B cell (primary cell): ENCODE data around the gene FBN1. TPM values are rescaled to one million over a fixed set of nuclear protein-coding genes. Genes with fewer than 3 reads are reported as not detected.

Source experiments
- ATAC-seq: fragments of 200-7000 bp; cut with Tn5 transposase; one replicate; pipeline ENCODE4 v1.10.0; 2021; ENCODE audit warnings: low read depth, mild to moderate bottlenecking, moderate number of reproducible peaks, moderate library complexity
- CTCF ChIA-PET: fragments of 350-600 bp; sonication (Branson Sonifier 250); formaldehyde crosslinking; loops from one replicate; lab custom pipeline; 2021; ENCODE audit warnings: antibody characterized with exemption, inconsistent platforms; lab: Charles Lee
- POLR2A ChIA-PET: fragments of 350-600 bp; sonication (Branson Sonifier 250); formaldehyde crosslinking; loops from one replicate; lab custom pipeline; 2021; ENCODE audit warnings: antibody characterized with exemption; lab: Charles Lee
- DNase-seq: peaks from one replicate; pipeline ENCODE4 v3.0.0; 2013
- H2AFZ ChIP-seq: 2 replicates; pipeline ENCODE4 v1.6.1; 2012; ENCODE audit warnings: mild to moderate bottlenecking, low read depth, low read length; ENCODE audit not compliant: insufficient read depth, poor library complexity, severe bottlenecking
- H3K27ac ChIP-seq, 2 donors: 1 replicate in 1 of 2; 2 replicates in 1 of 2; pipeline ENCODE4 v1.5.1; 2012 to 2013; ENCODE audit warnings: low read length in 2 of 2, mild to moderate bottlenecking in 2 of 2, moderate library complexity in 1 of 2
- H3K27me3 ChIP-seq, 4 experiments: fragments of 200-600 bp in 1 of 4; sonication (generic) in 1 of 4; replicated peaks in 1 of 4; 1 replicate in 2 of 4; 2 replicates in 2 of 4; pipeline versions ENCODE4 v1.6.1 to v1.7.0; 2013 to 2016; ENCODE audit warnings: low read length in 3 of 4, mild to moderate bottlenecking in 2 of 4, mixed read lengths in 1 of 4, moderate library complexity in 1 of 4; ENCODE audit not compliant: insufficient read depth in 4 of 4, control insufficient read depth in 3 of 4; ENCODE audit errors: control extremely low read depth in 1 of 4
- H3K36me3 ChIP-seq, 2 experiments: replicated peaks in 1 of 2; 1 replicate in 1 of 2; 2 replicates in 1 of 2; pipeline versions ENCODE4 v1.6.1 to v1.7.1; 2013; ENCODE audit warnings: low read length in 1 of 2; ENCODE audit not compliant: insufficient read depth in 2 of 2, control insufficient read depth in 1 of 2; ENCODE audit errors: control extremely low read depth in 1 of 2, extremely low read depth in 1 of 2
- H3K4me1 ChIP-seq, 2 donors: fragments of 200-600 bp in 1 of 2; sonication (generic) in 1 of 2; 1 replicate in 1 of 2; 2 replicates in 1 of 2; pipeline versions ENCODE4 v1.5.1 to v1.6.1; 2013 to 2017; ENCODE audit warnings: low read length in 2 of 2; ENCODE audit not compliant: control insufficient read depth in 2 of 2, insufficient read depth in 2 of 2
- H3K4me2 ChIP-seq: replicated peaks from 2 replicates; pipeline ENCODE3; 2012; ENCODE audit warnings: mild to moderate bottlenecking, low read depth, low read length; ENCODE audit not compliant: poor library complexity, severe bottlenecking
- H3K4me3 ChIP-seq, 5 experiments: fragments of 200-600 bp in 1 of 5; sonication (generic) in 1 of 5; 1 replicate in 3 of 5; 2 replicates in 2 of 5; pipeline versions ENCODE4 v1.5.1 to v1.7.0; 2011 to 2016; ENCODE audit warnings: low read length in 4 of 5, mild to moderate bottlenecking in 4 of 5, low read depth in 2 of 5, control low read depth in 1 of 5, moderate library complexity in 1 of 5; ENCODE audit not compliant: insufficient read depth in 1 of 5; ENCODE audit errors: control extremely low read depth in 1 of 5, extremely low read depth in 1 of 5
- H3K79me2 ChIP-seq: fragments of 200-600 bp; sonication (generic); one replicate; pipeline ENCODE4 v1.6.0; 2016; ENCODE audit warnings: low read length; ENCODE audit not compliant: control insufficient read depth, insufficient read depth
- H3K9ac ChIP-seq: fragments of 200-600 bp; sonication (generic); 2 replicates; pipeline ENCODE4 v1.6.1; 2017; ENCODE audit warnings: mild to moderate bottlenecking, low read length, moderate library complexity
- H3K9me3 ChIP-seq, 3 donors: one replicate each; pipeline versions ENCODE4 v1.6.1 to v1.7.1; 2013; ENCODE audit warnings: low read length in 2 of 3; ENCODE audit not compliant: control insufficient read depth in 2 of 3, insufficient read depth in 1 of 3; ENCODE audit errors: control extremely low read depth in 1 of 3
- H4K20me1 ChIP-seq: 2 replicates; pipeline ENCODE4 v1.6.0; 2012; ENCODE audit warnings: mild to moderate bottlenecking, low read length; ENCODE audit not compliant: insufficient read depth, control insufficient read depth, poor library complexity, severe bottlenecking
- H3K27ac Mint-ChIP-seq: one replicate; pipeline ENCODE4 v1.8.0; 2021; ENCODE audit warnings: mixed read lengths
- H3K27me3 Mint-ChIP-seq: one replicate; pipeline ENCODE4 v1.8.0; 2021; ENCODE audit warnings: mixed read lengths
- H3K4me1 Mint-ChIP-seq: one replicate; pipeline ENCODE4 v1.8.0; 2021; ENCODE audit warnings: mixed read lengths
- H3K4me3 Mint-ChIP-seq: one replicate; pipeline ENCODE4 v1.8.0; 2021; ENCODE audit warnings: mixed read lengths
- H3K9me3 Mint-ChIP-seq: one replicate; pipeline ENCODE4 v1.8.0; 2022; ENCODE audit warnings: mixed read lengths; ENCODE audit not compliant: insufficient read depth
- EZH2 ChIP-seq: IDR thresholded peaks from 2 replicates; pipeline ENCODE4 v1.6.1; 2012; ENCODE audit warnings: borderline replicate concordance, low read depth, mild to moderate bottlenecking, moderate library complexity, low read length; ENCODE audit not compliant: insufficient read depth, poor library complexity, severe bottlenecking
- WGBS: methylation state at CpG from one replicate; pipeline ENCODE4 v1.1.5; 2013; ENCODE audit warnings: missing lambda C conversion rate; ENCODE audit not compliant: insufficient coverage; 5-methylcytosine and 5-hydroxymethylcytosine counted together
- intact Hi-C: fragments of 100-400 bp; cut with micrococcal nuclease; formaldehyde crosslinking; loops from one replicate; pipeline ENCODE4 v1.10.0; 2022
- polyA plus RNA-seq: library from polyadenylated mRNA; depleted of rRNA; stranded (reverse); fragments of >200 nt; gene quantifications from 2 replicates; pipeline ENCODE4 v1.2.3, GENCODE V29; 2012
- total RNA-seq, 2 donors: library from RNA; stranded (reverse); fragments of 120-200 nt in 1 of 2; gene quantifications; 1 replicate in 1 of 2; 2 replicates in 1 of 2; pipeline versions ENCODE4 v1.2.3 to v1.2.4, GENCODE V29; 2013 to 2022
- TF ChIP-seq, protein P1 (sequence below): fragments of 200-600 bp; IDR thresholded peaks from one replicate; pipeline ENCODE4 v1.8.0; 2022; ENCODE audit warnings: antibody characterized with exemption, mild to moderate bottlenecking

FBN1 gene
- total and polyA plus RNA-seq, 2 donors (not counting 1 experiment from before 2014, with no cell fraction given) = 0.15 to 0.25 TPM

GRCh38 chr15:48602358-48603122 lies 43.0 kb downstream of the FBN1 start:
- Histone ChIP-seq H3K36me3 (no peaks in the 10 kb centered on the region), H3K9me3 (no peaks in the 10 kb centered on the region), H3K27me3 (no peaks in the 10 kb centered on the region), H3K4me1 (no peaks in the 10 kb centered on the region), H4K20me1 (no peaks in the 10 kb centered on the region), H3K79me2 (no peaks in the 10 kb centered on the region), H3K4me3 (no peak overlapping the region), H2AFZ (no peak overlapping the region), H3K9ac (no peak overlapping the region), H3K4me2 (no peak overlapping the region), H3K27ac (no peak overlapping the region)
- intact Hi-C loops = no loop called here
- H3K4me3 Mint-ChIP-seq = no peak overlapping the region
- no CpG with 5 or more reads among the region's 4 CpGs for WGBS
- H3K27me3 Mint-ChIP-seq = no peaks in the 10 kb centered on the region
- POLR2A ChIA-PET = no interaction called here
- DNase-seq (no peak), ATAC-seq (no peak)
- H3K9me3 Mint-ChIP-seq = no peaks in the 10 kb centered on the region
- CTCF ChIA-PET = no interaction called here
- H3K27ac Mint-ChIP-seq = no peak overlapping the region
- no peaks in the 10 kb centered on the region for H3K4me1 Mint-ChIP-seq
- TF ChIP-seq EZH2 = no peak
- TF ChIP-seq, protein P1, sequence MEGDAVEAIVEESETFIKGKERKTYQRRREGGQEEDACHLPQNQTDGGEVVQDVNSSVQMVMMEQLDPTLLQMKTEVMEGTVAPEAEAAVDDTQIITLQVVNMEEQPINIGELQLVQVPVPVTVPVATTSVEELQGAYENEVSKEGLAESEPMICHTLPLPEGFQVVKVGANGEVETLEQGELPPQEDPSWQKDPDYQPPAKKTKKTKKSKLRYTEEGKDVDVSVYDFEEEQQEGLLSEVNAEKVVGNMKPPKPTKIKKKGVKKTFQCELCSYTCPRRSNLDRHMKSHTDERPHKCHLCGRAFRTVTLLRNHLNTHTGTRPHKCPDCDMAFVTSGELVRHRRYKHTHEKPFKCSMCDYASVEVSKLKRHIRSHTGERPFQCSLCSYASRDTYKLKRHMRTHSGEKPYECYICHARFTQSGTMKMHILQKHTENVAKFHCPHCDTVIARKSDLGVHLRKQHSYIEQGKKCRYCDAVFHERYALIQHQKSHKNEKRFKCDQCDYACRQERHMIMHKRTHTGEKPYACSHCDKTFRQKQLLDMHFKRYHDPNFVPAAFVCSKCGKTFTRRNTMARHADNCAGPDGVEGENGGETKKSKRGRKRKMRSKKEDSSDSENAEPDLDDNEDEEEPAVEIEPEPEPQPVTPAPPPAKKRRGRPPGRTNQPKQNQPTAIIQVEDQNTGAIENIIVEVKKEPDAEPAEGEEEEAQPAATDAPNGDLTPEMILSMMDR = no peak

DNA sequence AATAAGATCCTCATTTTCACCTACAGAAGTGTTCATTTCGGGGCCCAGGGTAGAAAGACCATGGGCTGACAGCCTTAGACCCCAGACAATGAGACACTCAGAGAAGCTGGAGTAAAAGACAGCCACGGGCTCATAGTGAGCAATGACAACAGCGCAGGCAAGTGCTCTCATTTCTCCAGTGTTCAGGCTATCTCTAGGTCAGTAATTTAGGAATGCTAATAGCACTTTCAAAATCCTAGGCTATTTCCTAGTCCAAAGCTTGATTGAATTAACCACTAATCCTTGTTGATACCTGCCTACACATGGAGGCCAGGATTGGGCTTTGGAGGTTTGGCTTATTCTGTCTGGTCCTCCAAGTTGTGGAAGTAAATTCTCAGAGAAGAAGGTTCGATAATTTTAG lies 44.4 kb downstream of the FBN1 start:
- no peak for TF ChIP-seq EZH2
- TF ChIP-seq, protein P1 = no peak
- CTCF ChIA-PET = no interaction called here
- Mint-ChIP-seq H3K27me3 (no peaks in the 10 kb centered on the region), H3K4me1 (no peaks in the 10 kb centered on the region), H3K4me3 (no peak overlapping the region), H3K9me3 (no peaks in the 10 kb centered on the region), H3K27ac (no peak overlapping the region)
- Histone ChIP-seq H3K4me1 (no peaks in the 10 kb centered on the region), H4K20me1 (no peaks in the 10 kb centered on the region), H3K9me3 (no peaks in the 10 kb centered on the region), H3K4me3 (no peak overlapping the region), H3K27ac (no peak overlapping the region), H3K27me3 (no peaks in the 10 kb centered on the region), H3K36me3 (no peaks in the 10 kb centered on the region), H2AFZ (no peak overlapping the region), H3K9ac (no peak overlapping the region), H3K79me2 (no peaks in the 10 kb centered on the region), H3K4me2 (no peak overlapping the region)
- 94% methylated on average over 3 of the region's 4 CpGs for WGBS
- POLR2A ChIA-PET = no interaction called here
- intact Hi-C loops = no loop called here
- ATAC-seq (no peak), DNase-seq (no peak)
